Spleen (tissue), 7 donors: Measurements from ENCODE around the gene HOXA7.

Experiments
- CTCF ChIP-seq, 11 experiments: fragments of 200-600 bp in 7 of 11; fragments of 450-650 bp in 4 of 11; sonication (generic) in 4 of 11; IDR thresholded peaks in 8 of 11; conservative IDR thresholded peaks in 3 of 11; 1 replicate in 7 of 11; 2 replicates in 4 of 11; pipeline versions ENCODE4 v1.4.0 to v1.8.0; 2016 to 2021; ENCODE audit warnings: antibody characterized with exemption in 11 of 11, inconsistent platforms in 4 of 11, mild to moderate bottlenecking in 1 of 11
- POLR2AphosphoS5 ChIP-seq, 3 donors: sonication (generic); formaldehyde crosslinking; IDR thresholded peaks; one replicate each; pipeline ENCODE4 v1.5.1; 2017; ENCODE audit warnings: antibody characterized with exemption in 3 of 3
- donor health status: DM: no; HTN: no; CAD: no; lungs with moderate emphysema.
- donor health status: DM: no; HTN: no; CAD: no.
- donor health status: DM: no; HTN: no; CAD: no.

- TF ChIP-seq CTCF (IDR thresholded peaks at IDR 0.05 in 8 of 11, conservative IDR thresholded peaks at IDR 0.05 in 3 of 11) (no peak), POLR2AphosphoS5 (IDR thresholded peaks at IDR 0.05) (no peak)
These were observed 25.1 kb downstream of the HOXA7 start for GRCh38 chr7:27131390-27131819.
